H1 (cell line): ENCODE results near the gene FAM209A. TPM values are rescaled to one million over a fixed set of nuclear protein-coding genes. Genes with fewer than 3 reads are reported as not detected.

Source experiments
- CHD7 ChIP-seq: fragments of 300-600 bp; sonication (generic); IDR thresholded peaks from 2 replicates; pipeline ENCODE4 v1.7.1; 2012; ENCODE audit warnings: low read length, moderate library complexity, mild to moderate bottlenecking, inconsistent platforms; ENCODE audit not compliant: insufficient replicate concordance
- HDAC2 ChIP-seq, 2 experiments: fragments of 300-600 bp in 1 of 2; sonication (generic) in 1 of 2; IDR thresholded peaks; 2 replicates each; pipeline ENCODE4 v1.6.1; 2011 to 2012; ENCODE audit warnings: low read depth in 2 of 2, low read length in 2 of 2, mild to moderate bottlenecking in 2 of 2, moderate library complexity in 2 of 2, borderline replicate concordance in 1 of 2, inconsistent platforms in 1 of 2
- RNF2 ChIP-seq: fragments of 200-900, 300-1000 bp; sonication (generic); IDR thresholded peaks from 2 replicates; pipeline ENCODE4 v1.7.1; 2016; ENCODE audit warnings: borderline replicate concordance, low read depth, mild to moderate bottlenecking, antibody characterized with exemption, low read length; ENCODE audit not compliant: poor library complexity, severe bottlenecking; ENCODE audit errors: missing control alignments
- RXRA ChIP-seq: IDR thresholded peaks from 2 replicates; pipeline ENCODE4 v1.6.1; 2011; ENCODE audit warnings: low read depth, mild to moderate bottlenecking, low read length, moderate library complexity; ENCODE audit not compliant: insufficient read depth
- SP4 ChIP-seq: IDR thresholded peaks from 2 replicates; pipeline ENCODE4 v1.6.1; 2012; ENCODE audit warnings: low read length, inconsistent platforms
- SRF ChIP-seq: IDR thresholded peaks from 2 replicates; pipeline ENCODE4 v1.6.1; 2011; ENCODE audit warnings: mild to moderate bottlenecking, low read depth, low read length, moderate library complexity
- TBP ChIP-seq: IDR thresholded peaks from 2 replicates; pipeline ENCODE4 v1.6.1; 2011; ENCODE audit warnings: low read depth, low read length, improper control_type of control experiment
- polyA plus RNA-seq, 7 experiments: library from polyadenylated mRNA; depleted of rRNA in 3 of 7; stranded (reverse) in 5 of 7; unstranded in 2 of 7; fragments of >200 nt in 5 of 7; fragments of 200-250 nt in 2 of 7; gene quantifications; 1 replicate in 5 of 7; 2 replicates in 1 of 7; 4 replicates in 1 of 7; pipeline versions ENCODE4 v1.2.1 to v1.2.3, GENCODE V29; 2011 to 2013; ENCODE audit warnings: missing spikeins in 2 of 7, mixed read lengths in 2 of 7
- total RNA-seq: library from RNA; stranded (reverse); fragmentation: NEBNext Ultra II Directional; extraction: Animal tissue kit (Norgen Biotek cat#: 25700); gene quantifications from 2 replicates; pipeline ENCODE4 v1.2.1, GENCODE V29; 2021

Gene FAM209A
- total and polyA plus RNA-seq, 2 of the 8 experiments (the other 6 are each of a cell fraction or from before 2014, with no cell fraction given), result 0.15 TPM; not detected in 1

GRCh38 chr20:56542489-56543030 is 18.0 kb downstream of the FAM209A start (continued):
- TF ChIP-seq CHD7, result no peak
- no peak for TF ChIP-seq HDAC2 (IDR thresholded peaks at IDR 0.05; ENCODE audit: borderline replicate concordance in 1 of 2, low read depth in 2 of 2, low read length in 2 of 2)
- TF ChIP-seq SP4, result no peak
- TF ChIP-seq TBP, result no peak
- no peak for TF ChIP-seq SRF
- TF ChIP-seq RXRA, result no peak
- no peak for TF ChIP-seq RNF2
